ENCODE measurements around the gene CYP27A1. TPM values are rescaled to one million over a fixed set of nuclear protein-coding genes. Genes with fewer than 3 reads are reported as not detected.

CYP27A1 gene
- total and polyA plus RNA-seq, 2 of the 8 experiments (the other 6 are each of a cell fraction or from before 2014, with no cell fraction given) = 5.4 to 14.7 TPM

DNA sequence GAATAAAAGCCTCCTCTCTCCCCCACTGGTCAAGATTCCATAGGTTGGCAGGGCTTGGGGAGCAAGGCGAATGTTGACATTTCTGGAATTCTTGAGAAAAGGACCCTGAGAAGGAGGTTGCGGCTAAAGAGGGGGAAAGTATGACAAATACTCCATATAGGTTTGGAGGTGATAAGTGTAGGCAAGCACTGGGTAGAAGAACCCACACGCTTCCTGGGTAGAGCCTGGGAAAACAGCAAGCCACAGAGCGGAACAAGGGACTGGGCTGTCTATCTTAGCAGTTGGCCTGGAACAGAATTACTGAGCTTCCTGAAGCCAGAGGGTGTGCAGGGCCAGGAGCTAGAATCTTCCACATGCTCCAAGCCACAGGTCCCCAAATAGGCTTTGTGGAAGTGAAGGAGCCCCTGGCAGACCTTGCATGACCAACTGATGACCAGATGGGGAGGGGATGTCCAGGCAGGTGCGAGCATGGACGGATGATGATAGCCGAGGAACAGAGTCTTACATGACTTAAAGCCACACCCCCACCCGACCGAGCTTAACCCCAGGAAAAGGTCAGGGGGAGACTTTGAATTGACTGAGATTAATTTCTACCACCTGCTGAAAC is 39.8 kb downstream of the CYP27A1 start (continued):
- TF ChIP-seq EZH2 (IDR thresholded peaks at IDR 0.05; ENCODE audit: low read depth, low read length, severe bottlenecking) (no peak), SP4 (IDR thresholded peaks at IDR 0.05; ENCODE audit: low read length) (no peak), KDM1A (IDR thresholded peaks at IDR 0.05; ENCODE audit: borderline replicate concordance, low read length) (no peak), MAFK (IDR thresholded peaks at IDR 0.05; ENCODE audit: low read depth, low read length) (no peak)
